Activated naive CD4-positive, alpha-beta T cell treated with Interleukin-2 at 50 U/mL for 16 hours (primary cell): ENCODE data around the gene ZNF587B.
"Not testable (repeated sequence)": the region's sequence is repeated elsewhere in the genome, so short reads cannot be mapped to it uniquely, and the experiment has no call there.

ENCODE experiments used
- DNase-seq: peaks from one replicate; pipeline ENCODE4 v3.0.0-alpha.2; 2020

The ZNF587B gene

DNA sequence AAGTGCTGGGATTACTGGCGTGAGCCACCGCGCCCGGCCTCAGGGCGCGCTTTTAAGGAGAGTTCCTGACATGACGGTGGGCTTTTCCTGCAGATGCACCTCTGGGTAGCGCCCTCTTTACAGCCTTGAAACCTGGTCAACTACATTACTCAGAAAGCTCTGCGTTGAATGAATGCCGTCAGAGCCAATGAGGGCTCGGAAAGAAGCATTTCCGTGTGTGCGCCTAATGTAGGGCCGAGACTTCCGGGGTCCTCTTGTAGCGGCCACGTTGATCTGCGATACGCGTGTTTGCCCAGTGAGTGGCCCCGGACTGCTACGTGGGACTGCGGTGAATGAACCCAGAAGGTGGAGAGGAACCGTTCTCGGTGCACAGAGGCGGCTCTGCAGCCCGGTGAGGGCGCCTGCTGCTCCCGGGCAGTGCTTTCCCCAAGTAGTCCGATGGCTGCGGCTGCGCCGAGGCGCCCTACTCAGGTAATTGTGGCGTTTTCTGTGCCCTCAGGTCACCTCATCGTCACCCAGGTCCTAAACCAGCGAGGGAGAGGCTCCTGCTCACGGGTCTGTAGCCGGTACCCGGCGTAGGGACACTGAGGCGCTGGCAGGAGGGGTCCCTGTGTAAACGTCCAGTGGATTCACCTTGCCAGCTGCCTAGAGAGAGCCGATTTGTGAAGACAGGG, 10.5 kb upstream of the ZNF587B start:
- DNase-seq: peak; percentile 83

DNA sequence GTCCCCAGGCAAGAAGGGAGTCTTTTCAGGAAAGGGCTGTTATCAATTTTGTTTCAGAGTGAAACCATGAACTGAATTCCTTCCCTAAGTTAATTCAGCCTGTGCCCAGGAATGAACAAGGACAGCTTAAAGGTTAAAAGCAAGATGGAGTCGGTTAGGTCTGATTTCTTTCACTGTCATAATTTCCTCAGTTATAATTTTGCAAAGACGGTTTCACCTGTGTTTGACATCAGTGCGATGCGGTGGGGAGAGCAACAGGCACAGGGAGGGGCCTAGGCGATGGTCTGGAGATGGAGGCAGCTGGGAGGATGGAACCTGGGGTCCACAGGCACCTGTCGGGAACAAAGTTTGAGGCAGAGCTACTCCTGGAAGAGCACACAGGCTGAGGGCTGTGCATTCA, 9.5 kb upstream of the ZNF587B start:
- no peak for DNase-seq

DNA sequence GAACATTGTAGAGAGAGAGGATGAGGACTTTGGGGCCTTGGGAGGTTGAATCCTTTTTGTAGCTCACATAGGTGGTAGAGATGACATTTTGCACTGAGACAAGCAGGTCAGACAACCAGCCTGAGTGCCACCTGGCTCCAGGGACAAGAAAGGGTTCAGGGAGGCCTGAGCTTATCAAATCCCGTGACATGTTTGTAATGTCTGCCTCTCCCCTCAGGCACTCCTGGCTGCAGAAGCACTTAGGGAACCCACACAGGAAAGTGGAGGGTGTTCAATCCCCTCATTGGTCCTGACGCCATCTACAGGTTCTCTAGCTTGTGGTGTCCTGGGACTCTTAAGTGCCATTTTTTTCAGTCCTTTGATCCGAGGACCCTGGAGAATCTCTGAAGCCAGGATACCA, 9.0 kb upstream of the ZNF587B start:
- not testable (repeated sequence) for DNase-seq

DNA sequence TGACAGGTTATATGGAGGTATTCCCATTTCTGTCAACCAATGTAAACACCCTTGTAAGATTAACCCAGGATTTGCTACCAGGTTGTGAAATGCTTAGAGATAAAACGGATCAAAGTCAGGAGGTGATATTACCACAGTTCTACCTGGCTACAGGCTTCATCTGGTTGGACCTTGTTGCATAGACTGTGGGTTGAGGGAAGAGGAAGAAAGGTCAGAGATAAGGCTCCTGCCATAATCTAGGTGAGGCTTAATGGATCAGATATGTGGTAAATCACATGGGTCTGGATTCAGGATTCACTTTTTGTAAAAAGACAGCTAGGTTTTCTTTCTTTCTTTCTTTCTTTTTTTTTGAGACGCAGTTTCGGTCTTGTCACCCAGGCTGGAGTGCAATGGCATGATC, 8.6 kb upstream of the ZNF587B start:
- not testable (repeated sequence) for DNase-seq

DNA sequence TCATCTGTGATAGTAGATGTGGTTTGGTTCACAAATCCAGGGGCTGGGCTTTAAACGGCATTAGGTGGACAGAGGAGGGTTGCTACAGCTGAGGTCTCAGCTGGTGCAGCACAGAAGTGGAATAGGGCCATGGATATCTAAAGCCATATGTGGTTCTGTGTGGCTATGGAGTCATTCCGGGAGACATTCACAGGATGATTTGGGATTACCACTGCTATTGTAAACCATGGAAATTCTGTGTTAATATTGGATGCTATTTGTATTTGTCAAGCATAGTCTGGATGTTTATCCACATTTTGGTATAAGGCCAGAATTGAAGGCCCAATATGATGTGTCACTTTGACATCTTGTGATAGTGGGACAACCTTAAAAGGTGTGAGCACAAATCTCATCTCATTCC, 6.9 kb upstream of the ZNF587B start:
- not testable (repeated sequence) for DNase-seq

DNA sequence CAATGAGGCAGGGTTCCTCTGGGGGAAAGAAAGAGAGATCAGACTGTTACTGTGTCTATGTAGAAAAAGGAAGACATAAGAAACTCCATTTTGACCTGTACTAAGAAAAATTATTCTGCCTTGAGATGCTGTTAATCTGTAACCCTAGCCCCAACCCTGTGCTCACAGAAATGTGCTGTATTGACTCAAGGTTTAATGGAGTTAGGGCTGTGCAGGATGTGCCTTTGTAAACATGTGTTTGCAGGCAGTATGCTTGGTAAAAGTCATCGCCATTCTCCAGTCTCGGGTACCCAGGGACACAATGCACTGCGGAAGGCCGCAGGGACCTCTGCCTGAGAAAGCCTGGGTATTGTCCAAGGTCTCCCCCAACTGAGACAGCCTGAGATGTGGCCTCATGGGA, 6.5 kb upstream of the ZNF587B start:
- DNase-seq: not testable (repeated sequence)

DNA sequence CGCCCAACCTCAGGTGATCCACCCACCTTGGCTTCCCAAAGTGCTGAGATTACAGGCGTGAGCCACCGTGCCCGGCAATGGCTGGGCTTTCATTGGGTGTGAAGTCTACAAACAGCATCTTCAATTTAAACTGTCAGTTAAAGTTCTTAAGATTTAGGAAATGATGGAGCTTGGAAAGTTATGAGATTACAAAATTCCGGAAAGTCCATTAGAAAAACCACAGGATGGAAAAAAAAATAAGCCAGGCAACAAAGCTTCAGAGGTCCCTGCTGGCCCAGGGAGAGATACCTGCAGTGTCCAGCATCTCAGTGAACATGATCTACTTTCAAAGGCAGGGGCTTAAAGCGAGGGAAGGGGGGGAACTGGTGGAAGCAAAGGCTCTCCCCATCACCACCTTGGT, 4.6 kb upstream of the ZNF587B start:
- DNase-seq: no peak

DNA sequence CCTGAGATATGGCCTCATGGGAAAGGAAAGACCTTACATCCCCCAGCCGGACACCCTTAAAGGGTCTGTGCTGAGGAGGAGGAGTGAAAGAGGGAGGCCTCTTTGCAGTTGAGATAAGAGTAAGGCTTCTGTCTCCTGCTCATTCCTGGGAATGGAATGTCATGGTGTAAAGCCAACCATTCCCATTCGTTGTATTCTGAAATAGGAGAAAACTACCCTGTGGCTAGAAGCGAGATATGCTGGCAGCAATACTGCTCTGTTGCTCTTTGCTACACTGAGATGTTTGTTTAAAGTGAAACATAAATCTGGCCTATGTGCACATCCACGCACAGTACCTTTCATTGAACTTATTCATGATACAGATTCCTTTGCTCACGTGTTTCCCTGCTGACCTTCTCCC, 783 bp upstream of the ZNF587B start:
- DNase-seq: no peak

DNA sequence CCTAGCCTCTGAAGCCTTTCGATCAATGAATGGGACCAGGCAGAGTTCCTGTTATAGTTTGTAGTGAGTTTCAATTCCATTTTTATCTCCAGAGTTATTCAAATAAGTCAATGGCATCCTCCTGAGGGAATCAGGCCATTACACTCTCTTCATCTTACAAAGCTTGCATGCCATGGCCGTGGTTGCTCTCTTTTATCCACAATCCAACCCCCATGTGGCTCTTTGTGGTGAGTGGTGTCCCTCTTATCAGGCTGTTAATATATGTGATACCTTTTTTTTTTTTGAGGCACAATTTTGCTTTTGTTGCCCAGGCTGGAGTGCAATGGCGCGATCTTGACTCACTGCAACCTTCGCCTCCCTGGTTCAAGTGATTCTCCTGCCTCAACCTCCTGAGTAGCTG, 6.9 kb downstream of the ZNF587B start:
- DNase-seq: not testable (repeated sequence)

DNA sequence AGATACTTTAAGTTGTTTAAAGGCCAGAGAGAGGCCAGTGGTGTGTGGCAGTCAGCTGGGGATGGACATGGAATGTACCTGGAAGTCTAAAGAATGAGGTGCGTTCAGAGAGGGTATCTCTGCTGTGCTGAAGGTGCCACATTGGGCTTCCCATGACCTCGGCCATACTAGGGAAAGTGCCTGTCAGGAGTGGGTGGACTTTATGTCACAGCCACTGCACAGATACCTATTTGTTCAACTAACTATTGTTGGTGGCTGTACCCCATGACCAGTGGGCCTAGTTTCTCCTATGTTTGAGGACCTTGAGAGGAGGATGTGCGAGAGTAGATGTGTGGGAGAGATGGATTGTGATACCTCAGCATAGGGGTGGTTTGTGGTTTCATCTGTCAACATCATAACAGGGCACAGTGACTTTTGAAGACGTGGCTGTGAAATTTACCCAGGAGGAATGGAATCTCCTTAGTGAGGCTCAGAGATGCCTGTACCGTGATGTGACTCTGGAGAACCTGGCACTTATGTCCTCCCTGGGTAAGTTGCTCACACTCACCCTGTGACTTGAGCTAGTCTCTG, 8.6 kb downstream of the ZNF587B start:
- not testable (repeated sequence) for DNase-seq

DNA sequence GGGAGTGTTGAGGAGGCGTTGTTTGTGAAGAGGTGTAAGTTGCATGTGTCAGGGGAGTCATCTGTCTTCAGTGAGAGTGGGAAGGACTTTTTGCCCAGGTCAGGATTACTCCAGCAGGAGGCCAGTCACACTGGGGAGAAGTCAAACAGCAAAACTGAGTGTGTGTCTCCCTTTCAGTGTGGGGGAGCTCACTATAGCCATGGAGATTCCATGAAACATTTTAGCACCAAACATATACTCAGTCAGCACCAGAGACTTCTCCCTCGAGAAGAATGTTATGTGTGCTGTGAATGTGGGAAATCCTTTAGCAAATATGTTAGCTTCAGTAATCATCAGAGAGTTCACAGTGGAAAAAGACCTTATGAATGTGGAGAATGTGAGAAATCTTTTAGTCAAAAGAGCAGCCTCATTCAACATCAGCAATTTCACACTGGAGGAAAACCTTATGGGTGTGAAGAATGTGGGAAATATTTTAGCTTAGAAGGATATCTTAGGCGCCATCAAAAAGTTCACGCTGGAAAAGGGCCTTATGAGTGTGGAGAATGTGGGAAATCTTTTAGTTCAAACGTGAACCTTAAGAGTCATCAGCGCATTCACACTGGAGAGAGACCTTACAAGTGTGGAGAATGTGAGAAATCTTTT, 11.1 kb downstream of the ZNF587B start:
- DNase-seq: no peak

DNA sequence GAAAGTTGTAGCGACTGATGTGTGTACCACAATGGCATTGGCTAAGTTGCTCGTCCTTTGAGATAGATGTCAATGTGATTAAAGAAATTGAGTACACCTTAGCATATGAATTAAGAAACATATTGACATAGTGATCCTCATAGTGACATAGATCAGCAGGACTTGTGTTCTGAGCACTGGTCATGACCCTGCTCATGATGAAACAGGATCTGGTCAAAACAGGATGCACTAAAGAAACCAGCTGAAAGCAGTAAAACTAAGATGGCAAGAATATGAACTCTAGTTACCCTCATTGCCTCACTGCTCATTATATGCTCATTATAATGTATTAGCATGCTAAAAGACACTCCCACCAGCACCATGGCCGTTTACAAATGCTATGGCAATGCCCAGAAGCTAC, 17.1 kb downstream of the ZNF587B start:
- not testable (repeated sequence) for DNase-seq

DNA sequence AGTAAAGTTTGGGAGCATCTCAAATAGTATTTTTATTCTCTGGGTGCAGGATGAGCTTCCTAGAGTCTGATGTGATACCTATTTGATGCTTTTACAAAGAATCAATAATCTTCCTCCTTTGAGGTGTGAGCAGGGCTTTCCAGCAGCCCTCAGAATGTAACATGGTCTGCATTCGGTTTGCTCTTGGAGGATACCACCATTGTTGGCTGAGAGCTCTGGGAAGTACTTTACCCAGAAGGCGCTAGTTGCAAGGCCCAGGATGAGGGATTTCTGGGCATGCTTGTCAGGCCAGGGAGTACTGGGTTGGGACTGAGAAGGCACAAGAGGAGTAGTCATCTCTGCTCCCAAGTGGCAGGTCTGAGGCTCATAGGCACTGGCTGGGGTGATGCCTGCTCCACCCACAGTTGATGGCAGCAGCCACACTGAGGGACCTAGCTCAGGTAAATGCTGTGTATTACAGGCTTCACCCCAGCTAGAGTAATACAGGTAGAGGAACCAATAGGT, 19.1 kb downstream of the ZNF587B start:
- DNase-seq: not testable (repeated sequence)

DNA sequence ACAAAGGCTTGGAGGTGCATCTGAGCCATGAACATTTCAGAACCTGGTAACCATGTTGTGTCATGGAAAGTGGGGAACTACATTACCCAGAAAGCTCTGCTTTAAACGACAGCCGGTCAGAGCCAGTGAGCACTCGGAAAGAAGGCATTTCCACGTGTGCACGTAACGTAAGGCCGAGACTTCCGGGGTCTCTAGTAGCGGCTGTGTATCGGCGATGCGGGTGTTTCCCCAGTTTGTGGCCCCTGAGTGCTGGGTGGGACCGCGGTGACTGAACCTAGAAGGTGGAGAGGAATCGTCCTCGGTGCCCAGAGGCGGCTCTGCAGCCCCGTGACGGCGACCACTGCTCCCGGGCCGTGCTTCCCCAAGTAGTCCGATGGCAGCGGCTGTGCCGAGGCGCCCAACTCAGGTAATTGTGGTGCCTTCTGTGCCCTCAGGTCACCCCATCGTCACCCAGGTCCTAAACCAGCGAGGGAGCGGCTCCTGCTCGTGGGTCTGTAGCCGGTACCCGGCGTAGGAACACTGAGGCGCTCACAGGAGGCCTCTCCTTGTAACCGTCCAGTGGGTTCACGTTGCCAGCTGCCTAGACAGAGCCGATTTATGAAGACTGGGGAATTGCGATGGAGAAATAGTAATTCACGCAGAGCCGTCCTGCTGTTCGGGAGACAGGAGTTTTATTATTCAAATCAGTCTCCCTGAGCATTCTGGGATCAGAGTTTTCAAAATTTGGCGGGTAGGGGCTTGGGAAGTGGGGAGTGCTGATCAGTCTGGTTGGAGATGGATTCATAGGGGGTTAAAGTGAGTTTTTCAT, 19.8 kb downstream of the ZNF587B start, which contains the start of gene ZNF587:
ZNF587 (plus strand) TSS at position 194 of the 808 bp plus-strand sequence; CDS start at position 374, 180 bp downstream.
- peak; percentile 79 for DNase-seq

DNA sequence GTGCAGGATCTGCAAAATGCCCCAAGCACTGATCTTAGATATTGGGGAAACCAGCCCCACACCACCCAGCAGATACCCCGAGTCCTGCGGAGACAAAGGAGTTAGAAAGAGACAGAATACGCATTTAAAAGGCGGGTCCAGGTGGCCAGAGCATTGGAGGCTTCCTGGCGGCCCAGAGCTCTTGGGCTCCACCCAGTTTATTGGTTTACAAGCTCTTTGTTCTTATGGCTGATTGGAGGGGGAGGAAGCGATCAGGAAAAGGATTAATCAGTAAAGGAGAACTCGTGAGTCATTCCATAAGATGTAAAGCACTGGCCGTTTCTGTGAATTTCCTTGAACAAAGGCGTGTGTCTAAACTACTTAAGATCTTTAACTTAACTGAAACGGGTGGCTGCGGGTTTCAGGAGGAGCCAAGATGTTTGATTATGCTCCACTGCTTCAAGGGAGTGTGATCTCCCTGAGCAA, 20.5 kb downstream of the ZNF587B start:
- DNase-seq: peak; percentile 5

DNA sequence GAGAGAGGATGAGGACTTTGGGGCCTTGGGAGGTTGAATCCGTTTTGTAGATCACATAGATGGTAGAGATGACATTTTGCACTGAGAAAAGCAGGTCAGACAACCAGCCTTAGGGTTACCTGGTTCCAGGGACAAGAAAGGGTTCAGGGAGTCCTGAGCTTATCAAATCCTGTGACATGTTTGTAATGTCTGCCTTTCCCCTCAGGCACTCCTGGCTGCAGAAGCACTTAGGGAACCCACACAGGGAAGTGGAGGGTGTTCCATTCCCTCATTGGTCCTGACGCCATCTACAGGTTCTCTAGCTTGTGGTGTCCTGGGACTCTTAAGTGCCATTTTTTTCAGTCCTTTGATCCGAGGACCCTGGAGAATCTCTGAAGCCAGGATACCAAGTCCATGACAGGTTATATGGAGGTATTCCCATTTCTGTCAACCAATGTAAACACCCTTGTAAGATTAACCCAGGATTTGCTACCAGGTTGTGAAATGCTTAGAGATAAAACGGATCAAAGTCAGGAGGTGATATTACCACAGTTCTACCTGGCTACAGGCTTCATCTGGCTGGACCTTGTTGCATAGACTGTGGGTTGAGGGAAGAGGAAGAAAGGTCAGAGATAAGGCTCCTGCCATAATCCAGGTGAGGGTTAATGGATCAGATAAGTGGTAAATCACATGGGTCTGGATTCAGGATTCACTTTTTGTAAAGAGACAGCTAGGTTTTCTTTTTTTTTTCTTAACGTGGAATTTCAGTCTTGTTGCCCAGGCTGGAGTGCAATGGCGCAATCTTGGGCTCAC, 21.9 kb downstream of the ZNF587B start:
- not testable (repeated sequence) for DNase-seq

DNA sequence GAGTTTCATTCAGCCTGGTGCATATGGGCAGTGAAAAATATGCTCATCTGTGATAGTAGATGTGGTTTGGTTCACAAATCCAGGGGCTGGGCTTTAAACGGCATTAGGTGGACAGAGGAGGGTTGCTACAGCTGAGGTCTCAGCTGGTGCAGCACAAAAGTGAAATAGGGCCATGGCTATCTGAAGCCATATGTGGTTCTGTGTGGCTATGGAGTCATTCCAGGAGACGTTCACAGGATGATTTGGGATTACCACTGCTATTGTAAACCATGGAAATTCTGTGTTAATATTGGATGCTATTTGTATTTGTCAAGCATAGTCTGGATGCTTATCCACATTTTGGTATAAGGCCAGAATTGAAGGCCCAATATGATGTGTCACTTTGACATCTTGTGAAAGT, 24.0 kb downstream of the ZNF587B start:
- not testable (repeated sequence) for DNase-seq

DNA sequence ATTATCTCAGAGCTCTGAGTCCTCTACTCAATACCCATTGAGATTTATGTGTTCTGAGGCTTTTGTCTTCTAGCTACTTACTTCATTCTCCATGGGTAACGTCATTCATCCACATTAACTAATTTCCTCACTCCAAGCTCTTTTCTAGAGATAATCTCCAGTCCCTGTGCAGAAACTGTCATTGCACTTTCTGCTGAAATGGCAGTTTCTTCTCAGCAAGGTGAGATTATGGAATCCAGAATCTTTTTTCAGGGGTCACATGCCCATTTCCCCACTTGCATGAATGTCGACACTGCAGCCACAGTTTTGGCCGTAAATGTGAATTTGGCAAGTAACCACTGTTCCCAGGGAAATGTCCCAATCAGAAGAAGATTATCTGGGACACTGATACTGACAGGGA, 32.3 kb downstream of the ZNF587B start:
- DNase-seq: not testable (repeated sequence)

DNA sequence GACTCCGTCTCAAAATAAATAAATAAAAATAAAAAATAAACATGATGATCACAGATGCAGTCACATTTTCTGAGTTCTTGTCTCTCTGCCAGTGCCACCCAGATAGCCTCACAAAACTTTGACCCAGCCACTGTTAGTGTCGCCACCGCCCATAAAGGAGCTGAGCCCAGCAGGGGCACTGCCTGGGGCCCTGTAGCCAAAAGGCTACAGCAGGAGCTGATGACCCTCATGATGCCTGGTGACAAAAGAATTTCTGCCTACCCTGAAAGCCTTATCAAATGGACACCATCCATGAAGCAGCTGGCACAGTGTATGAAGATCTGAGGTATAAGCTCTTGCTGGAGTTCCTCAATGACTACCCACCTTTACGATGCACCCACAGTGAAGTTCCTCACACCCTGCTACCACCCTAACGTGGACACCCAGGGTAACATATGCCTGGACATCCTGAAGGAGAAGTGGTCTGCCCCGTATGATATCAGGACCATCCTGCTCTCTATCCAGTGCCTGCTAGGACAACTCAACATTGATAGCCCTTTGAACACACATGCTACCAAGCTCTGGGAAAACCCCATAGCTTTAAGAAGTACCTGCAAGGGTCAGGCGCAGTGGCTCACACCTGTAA, 37.9 kb downstream of the ZNF587B start:
- no peak for DNase-seq

DNA sequence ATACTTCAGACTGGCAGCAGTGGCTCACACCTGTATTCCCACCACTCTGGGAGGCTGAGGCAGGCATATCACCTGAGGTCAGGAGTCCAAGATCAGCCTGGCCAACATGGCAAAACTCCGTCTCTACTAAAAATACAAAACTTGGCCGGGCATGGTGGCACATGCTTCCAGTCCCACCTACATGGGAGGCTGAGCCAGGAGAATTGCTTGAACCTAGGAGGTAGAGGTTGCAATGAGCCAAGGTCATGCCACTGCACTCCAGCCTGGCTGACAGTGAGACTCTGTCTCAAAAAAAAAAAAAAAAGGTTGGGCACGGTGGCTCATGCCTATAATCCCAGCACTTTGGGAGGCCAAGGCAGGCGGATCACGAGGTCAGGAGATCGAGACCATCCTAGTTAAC, 39.6 kb downstream of the ZNF587B start:
- not testable (repeated sequence) for DNase-seq

DNA sequence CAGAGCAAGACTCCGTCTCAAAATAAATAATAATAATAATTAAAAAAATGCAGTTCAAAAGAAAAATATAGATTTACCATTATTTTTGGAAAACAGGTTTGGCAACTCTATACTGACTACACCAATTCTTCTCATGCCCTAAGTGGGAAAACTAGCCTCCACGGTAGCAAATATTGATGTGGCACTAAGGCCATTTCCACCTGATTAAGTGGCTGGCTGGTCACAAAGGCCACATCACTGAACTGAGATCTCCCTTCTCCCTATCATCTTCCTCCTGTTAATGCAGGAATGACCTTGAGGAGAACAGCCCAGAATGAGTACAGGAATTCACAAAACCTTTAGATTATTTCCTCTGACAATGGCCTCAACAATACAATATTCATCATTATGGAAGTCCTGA, 40.1 kb downstream of the ZNF587B start:
- DNase-seq: no peak

DNA sequence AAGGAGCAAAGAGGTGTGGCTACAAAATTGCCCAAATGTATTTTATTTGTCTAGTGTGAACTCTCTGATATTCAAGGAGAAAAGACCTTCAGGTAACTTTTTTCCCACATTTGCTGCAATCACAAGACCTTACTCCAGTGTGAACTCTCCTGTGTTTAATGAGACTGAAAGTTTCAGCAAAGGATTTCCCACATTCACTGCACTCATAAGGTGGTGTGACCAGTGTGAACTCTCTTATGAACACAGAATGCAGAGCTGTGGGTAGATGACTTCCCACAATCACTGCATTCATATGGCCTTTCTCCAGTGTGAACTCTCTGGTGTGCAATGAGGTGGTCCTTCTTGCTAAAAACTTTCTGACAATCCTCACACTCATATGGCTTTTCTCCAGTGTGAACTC, 42.4 kb downstream of the ZNF587B start:
- no peak for DNase-seq
